Endothelial cell of umbilical vein (primary cell): ENCODE measurements around the gene GALNT13.

Experiments used
- EZH2 ChIP-seq: IDR thresholded peaks from 2 replicates; pipeline ENCODE4 v1.6.1; 2012; ENCODE audit warnings: borderline replicate concordance, low read depth, mild to moderate bottlenecking, moderate library complexity, low read length, inconsistent platforms; ENCODE audit not compliant: severe bottlenecking
- FOS ChIP-seq: IDR thresholded peaks from 2 replicates; pipeline ENCODE4 v1.6.1; 2011; ENCODE audit warnings: mild to moderate bottlenecking, low read length, moderate library complexity, borderline replicate concordance; ENCODE audit not compliant: insufficient read depth
- GATA2 ChIP-seq: IDR thresholded peaks from 2 replicates; pipeline ENCODE4 v1.7.0; 2011; ENCODE audit warnings: low read depth, mild to moderate bottlenecking, moderate library complexity, mixed read lengths, low read length; ENCODE audit not compliant: insufficient read length, insufficient read depth
- MAX ChIP-seq: IDR thresholded peaks from 2 replicates; pipeline ENCODE4 v1.6.1; 2011; ENCODE audit not compliant: insufficient read depth, insufficient read length
- POLR2A ChIP-seq: IDR thresholded peaks from 2 replicates; pipeline ENCODE4 v1.6.1; 2012; ENCODE audit warnings: low read depth, mild to moderate bottlenecking, control low read depth, low read length
- POLR2AphosphoS5 ChIP-seq: IDR thresholded peaks from 2 replicates; pipeline ENCODE4 v1.6.1; 2012; ENCODE audit warnings: low read depth, mild to moderate bottlenecking, control low read depth, low read length, moderate library complexity; ENCODE audit not compliant: insufficient read depth
- TF ChIP-seq, protein P1 (sequence below), 2 donors: IDR thresholded peaks; 1 replicate in 1 of 2; 2 replicates in 1 of 2; pipeline ENCODE4 v1.5.1; 2011; ENCODE audit warnings: low read length in 2 of 2, mild to moderate bottlenecking in 2 of 2, moderate library complexity in 2 of 2, control low read depth in 1 of 2, inconsistent platforms in 1 of 2, low read depth in 1 of 2; ENCODE audit not compliant: insufficient read depth in 1 of 2; ENCODE audit errors: extremely low read depth in 1 of 2

DNA sequence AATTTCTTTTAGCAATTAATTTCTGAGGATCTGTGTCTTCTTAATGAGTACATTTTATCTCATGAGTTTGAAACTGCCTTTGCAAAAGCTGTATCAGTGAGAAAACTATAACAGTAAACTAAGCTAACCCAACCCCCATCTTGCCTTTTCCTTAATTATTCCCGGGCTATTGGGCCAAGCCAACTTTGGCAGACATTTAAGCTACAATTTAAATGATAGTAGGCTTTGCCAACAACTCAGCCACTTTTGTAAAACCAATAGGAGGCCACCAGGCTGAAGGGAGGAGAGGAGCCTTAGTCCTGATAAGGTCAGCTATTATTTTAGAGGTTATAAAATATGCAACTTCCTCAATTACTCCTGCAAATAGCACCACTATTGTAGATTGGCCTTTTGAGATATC is 608.8 kb downstream of the GALNT13 start:
- TF ChIP-seq EZH2 (no peak), POLR2A (no peak), POLR2AphosphoS5 (no peak), GATA2 (no peak), FOS (no peak), MAX (no peak)
- TF ChIP-seq, protein P1, sequence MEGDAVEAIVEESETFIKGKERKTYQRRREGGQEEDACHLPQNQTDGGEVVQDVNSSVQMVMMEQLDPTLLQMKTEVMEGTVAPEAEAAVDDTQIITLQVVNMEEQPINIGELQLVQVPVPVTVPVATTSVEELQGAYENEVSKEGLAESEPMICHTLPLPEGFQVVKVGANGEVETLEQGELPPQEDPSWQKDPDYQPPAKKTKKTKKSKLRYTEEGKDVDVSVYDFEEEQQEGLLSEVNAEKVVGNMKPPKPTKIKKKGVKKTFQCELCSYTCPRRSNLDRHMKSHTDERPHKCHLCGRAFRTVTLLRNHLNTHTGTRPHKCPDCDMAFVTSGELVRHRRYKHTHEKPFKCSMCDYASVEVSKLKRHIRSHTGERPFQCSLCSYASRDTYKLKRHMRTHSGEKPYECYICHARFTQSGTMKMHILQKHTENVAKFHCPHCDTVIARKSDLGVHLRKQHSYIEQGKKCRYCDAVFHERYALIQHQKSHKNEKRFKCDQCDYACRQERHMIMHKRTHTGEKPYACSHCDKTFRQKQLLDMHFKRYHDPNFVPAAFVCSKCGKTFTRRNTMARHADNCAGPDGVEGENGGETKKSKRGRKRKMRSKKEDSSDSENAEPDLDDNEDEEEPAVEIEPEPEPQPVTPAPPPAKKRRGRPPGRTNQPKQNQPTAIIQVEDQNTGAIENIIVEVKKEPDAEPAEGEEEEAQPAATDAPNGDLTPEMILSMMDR (IDR thresholded peaks at IDR 0.05; ENCODE audit: extremely low read depth in 1 of 2, insufficient read depth in 1 of 2, low read depth in 1 of 2, low read length in 2 of 2): no peak
